SK-N-SH (cell line): ENCODE data around the gene CYP27B1.

Experiments used
- EP300 ChIP-seq, 2 experiments: IDR thresholded peaks; 2 replicates each; pipeline versions ENCODE4 v1.4.0 to v1.6.1; 2012; ENCODE audit warnings: borderline replicate concordance in 1 of 2, low read depth in 1 of 2, low read length in 1 of 2
- EZH2phosphoT487 ChIP-seq: fragments of 200-600 bp; sonication (generic); IDR thresholded peaks from 2 replicates; pipeline ENCODE4 v1.6.1; 2017; ENCODE audit warnings: low read depth, mixed run types, mild to moderate bottlenecking, antibody characterized with exemption, moderate library complexity, borderline replicate concordance
- FOXJ3 ChIP-seq: sonication (generic); formaldehyde crosslinking; IDR thresholded peaks from 2 replicates; pipeline ENCODE4 v1.5.1; 2020; ENCODE audit warnings: mild to moderate bottlenecking, missing genetic modification reagents
- FOXM1 ChIP-seq: IDR thresholded peaks from 2 replicates; pipeline ENCODE4 v1.4.0; 2012; ENCODE audit warnings: low read depth, mild to moderate bottlenecking
- GATA2 ChIP-seq: sonication (generic); formaldehyde crosslinking; IDR thresholded peaks from 2 replicates; pipeline ENCODE4 v1.5.0; 2020; ENCODE audit warnings: mild to moderate bottlenecking, missing genetic modification reagents
- MEF2A ChIP-seq: IDR thresholded peaks from 2 replicates; pipeline ENCODE4 v1.4.0; 2012; ENCODE audit warnings: low read depth, borderline replicate concordance
- NRF1 ChIP-seq: IDR thresholded peaks from 2 replicates; pipeline ENCODE4 v1.6.1; 2012; ENCODE audit warnings: low read depth, mild to moderate bottlenecking, low read length
- POLR2AphosphoS5 ChIP-seq: IDR thresholded peaks from 2 replicates; pipeline ENCODE4 v1.6.1; 2012; ENCODE audit warnings: low read depth, low read length
- RCOR1 ChIP-seq: fragments of 150-350 bp; IDR thresholded peaks from 2 replicates; pipeline ENCODE4 v1.6.1; 2017; ENCODE audit warnings: antibody characterized with exemption, low read length
- RFX5 ChIP-seq: IDR thresholded peaks from 2 replicates; pipeline ENCODE4 v1.6.1; 2012; ENCODE audit warnings: mild to moderate bottlenecking, improper control_type of control experiment, low read length
- SIN3A ChIP-seq: IDR thresholded peaks from 2 replicates; pipeline ENCODE4 v1.6.1; 2012; ENCODE audit warnings: low read depth, mild to moderate bottlenecking, low read length, moderate library complexity, borderline replicate concordance
- TCF12 ChIP-seq: IDR thresholded peaks from 2 replicates; pipeline ENCODE4 v1.4.0; 2012
- TF ChIP-seq, protein P1 (sequence below): fragments of 200-600 bp; sonication (generic); IDR thresholded peaks from 2 replicates; pipeline ENCODE4 v1.6.1; 2017; ENCODE audit warnings: antibody characterized with exemption, mild to moderate bottlenecking, moderate library complexity
- TF ChIP-seq, protein P2 (sequence below): fragments of 150-350 bp; IDR thresholded peaks from 2 replicates; pipeline ENCODE4 v1.6.1; 2017; ENCODE audit warnings: antibody characterized with exemption, low read length, low read depth, borderline replicate concordance

DNA sequence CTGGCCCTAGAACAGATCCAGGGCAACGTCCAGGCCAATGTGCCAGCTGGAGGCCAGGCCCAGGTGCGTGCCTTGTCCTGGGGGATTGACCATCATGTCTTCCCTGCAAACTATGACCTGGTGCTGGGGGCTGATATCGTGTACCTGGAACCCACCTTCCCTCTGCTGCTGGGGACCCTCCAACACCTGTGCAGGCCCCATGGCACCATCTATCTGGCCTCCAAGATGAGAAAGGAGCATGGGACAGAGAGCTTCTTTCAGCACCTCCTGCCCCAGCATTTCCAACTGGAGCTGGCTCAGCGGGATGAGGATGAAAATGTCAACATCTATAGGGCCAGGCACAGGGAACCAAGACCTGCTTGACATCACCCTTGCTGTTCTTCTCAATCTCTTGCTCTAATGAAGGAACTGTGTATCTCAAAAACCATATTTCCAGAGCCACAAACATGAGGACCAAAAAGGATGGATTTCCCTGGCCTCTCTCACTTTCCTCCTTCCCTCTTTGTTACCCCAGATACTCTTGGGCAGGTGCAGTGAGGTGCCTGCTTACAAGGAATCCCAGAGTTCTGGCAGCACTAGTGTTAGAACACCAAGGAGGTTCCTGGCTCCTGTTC is 13.5 kb upstream of the CYP27B1 start:
- TF ChIP-seq EP300 (IDR thresholded peaks at IDR 0.05; ENCODE audit: borderline replicate concordance in 1 of 2, low read depth in 1 of 2, low read length in 1 of 2), result no peak
- TF ChIP-seq, protein P1, sequence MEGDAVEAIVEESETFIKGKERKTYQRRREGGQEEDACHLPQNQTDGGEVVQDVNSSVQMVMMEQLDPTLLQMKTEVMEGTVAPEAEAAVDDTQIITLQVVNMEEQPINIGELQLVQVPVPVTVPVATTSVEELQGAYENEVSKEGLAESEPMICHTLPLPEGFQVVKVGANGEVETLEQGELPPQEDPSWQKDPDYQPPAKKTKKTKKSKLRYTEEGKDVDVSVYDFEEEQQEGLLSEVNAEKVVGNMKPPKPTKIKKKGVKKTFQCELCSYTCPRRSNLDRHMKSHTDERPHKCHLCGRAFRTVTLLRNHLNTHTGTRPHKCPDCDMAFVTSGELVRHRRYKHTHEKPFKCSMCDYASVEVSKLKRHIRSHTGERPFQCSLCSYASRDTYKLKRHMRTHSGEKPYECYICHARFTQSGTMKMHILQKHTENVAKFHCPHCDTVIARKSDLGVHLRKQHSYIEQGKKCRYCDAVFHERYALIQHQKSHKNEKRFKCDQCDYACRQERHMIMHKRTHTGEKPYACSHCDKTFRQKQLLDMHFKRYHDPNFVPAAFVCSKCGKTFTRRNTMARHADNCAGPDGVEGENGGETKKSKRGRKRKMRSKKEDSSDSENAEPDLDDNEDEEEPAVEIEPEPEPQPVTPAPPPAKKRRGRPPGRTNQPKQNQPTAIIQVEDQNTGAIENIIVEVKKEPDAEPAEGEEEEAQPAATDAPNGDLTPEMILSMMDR, result no peak
- TF ChIP-seq SIN3A, result no peak
- no peak for TF ChIP-seq NRF1
- TF ChIP-seq RCOR1, result no peak
- TF ChIP-seq RFX5, result no peak
- TF ChIP-seq POLR2AphosphoS5, result no peak
- no peak for TF ChIP-seq GATA2 (CRISPR knock-in tag)
- TF ChIP-seq FOXM1, result no peak
- TF ChIP-seq MEF2A, result no peak
- TF ChIP-seq EZH2phosphoT487, result no peak
- TF ChIP-seq TCF12, result no peak
- TF ChIP-seq, protein P2, sequence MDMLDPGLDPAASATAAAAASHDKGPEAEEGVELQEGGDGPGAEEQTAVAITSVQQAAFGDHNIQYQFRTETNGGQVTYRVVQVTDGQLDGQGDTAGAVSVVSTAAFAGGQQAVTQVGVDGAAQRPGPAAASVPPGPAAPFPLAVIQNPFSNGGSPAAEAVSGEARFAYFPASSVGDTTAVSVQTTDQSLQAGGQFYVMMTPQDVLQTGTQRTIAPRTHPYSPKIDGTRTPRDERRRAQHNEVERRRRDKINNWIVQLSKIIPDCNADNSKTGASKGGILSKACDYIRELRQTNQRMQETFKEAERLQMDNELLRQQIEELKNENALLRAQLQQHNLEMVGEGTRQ, result no peak
- TF ChIP-seq FOXJ3, result no peak
